ENCODE data around the gene RGS10. TPM values are rescaled to one million over a fixed set of nuclear protein-coding genes. Genes with fewer than 3 reads are reported as not detected.

Gene RGS10
- total RNA-seq, 1 donor = 35.4 TPM

DNA sequence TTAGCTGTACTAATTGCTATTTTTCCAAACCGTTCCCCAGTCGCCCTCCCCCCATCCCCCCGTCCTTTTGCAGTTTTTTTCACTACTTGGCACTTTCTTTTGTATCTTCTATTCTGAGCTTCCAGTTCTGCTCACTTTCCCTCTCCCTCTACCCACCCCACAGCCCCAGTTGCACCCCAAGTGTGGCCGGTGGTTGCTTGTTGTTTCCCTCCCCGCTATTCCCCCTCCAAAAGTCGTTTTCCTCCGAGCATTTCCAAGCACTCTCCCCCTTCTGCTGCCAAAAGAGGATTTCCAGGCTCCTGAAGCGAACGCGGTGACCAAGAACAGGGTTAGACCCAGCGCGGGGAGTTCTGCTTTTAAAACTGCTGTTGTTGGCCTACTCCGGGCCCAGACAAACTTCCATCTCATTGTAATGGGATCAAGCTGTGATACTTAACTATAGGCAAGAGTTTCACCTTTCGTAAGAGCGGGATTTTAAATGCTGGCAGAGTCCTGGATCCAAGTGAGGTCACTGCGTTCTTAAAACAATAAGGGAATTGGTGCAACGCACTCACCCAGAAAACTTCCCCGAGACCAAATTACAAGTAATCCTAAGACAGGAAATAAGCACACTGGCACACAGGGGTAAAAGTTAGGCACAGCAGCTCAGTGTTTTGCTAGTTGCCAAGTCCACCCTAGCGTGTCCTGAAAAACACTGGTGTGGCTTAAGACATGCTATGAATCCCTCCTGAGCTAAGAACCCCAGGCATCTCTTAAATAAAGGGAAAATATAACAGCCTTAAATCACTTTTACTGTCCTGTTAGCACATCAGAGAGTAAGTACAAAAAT lies 1.5 kb upstream of the RGS10 start:
- peak; percentile 48 for DNase-seq (ENCODE audit: low read depth)
- H3K4me3 ChIP-seq (ENCODE audit: low read depth, low read length) = peak overlapping the region; percentile 83
- no peak for TF ChIP-seq CTCF (IDR thresholded peaks at IDR 0.05; ENCODE audit: insufficient read depth, low read depth, low read length)

DNA sequence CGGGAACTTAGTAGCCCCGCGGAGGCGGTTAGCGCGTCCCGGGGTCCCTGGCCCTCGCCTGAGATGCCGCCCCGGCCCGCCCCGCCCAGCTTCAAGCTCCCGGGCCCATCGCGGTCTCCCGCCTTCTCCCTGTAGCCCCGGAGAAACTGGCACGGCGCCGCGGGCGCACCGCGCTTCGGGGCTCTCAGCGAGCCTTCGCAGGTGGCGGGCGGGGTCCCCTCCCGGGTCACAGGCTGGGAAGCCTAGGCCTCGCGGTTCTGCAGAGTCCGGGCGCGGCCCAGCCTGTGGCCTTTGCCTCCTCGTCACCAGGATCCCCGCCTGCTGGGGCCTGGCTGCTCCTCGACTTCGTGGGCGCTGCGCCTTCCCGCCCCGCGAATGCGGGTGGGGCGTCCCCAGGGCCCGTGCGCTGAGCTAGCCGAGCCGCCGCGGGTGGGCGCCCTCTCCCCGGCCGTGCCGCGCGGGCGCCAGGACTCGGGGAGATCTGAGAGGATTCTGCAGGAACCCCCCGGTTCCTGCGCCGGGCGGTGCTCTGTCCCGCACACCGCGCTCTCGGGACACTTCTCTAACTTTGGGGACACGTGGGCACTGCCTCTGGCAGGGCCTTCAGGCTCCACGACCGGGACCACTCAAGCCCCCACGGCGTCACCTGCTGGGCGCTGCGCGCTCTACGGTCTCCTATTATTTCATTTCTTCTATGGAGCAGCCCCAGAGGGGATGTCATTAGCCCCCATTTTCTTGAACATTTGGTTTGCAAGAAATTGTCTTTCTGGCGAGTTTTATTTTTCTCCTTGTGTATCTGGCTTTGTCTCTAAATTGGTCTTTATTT lies 682 bp upstream of the RGS10 start:
- peak overlapping the region; percentile 83 for H3K4me3 ChIP-seq (ENCODE audit: low read depth, low read length)
- DNase-seq (ENCODE audit: low read depth) = peak; percentile 55
- peak; percentile 64 for TF ChIP-seq CTCF (IDR thresholded peaks at IDR 0.05; ENCODE audit: insufficient read depth, low read depth, low read length)

DNA sequence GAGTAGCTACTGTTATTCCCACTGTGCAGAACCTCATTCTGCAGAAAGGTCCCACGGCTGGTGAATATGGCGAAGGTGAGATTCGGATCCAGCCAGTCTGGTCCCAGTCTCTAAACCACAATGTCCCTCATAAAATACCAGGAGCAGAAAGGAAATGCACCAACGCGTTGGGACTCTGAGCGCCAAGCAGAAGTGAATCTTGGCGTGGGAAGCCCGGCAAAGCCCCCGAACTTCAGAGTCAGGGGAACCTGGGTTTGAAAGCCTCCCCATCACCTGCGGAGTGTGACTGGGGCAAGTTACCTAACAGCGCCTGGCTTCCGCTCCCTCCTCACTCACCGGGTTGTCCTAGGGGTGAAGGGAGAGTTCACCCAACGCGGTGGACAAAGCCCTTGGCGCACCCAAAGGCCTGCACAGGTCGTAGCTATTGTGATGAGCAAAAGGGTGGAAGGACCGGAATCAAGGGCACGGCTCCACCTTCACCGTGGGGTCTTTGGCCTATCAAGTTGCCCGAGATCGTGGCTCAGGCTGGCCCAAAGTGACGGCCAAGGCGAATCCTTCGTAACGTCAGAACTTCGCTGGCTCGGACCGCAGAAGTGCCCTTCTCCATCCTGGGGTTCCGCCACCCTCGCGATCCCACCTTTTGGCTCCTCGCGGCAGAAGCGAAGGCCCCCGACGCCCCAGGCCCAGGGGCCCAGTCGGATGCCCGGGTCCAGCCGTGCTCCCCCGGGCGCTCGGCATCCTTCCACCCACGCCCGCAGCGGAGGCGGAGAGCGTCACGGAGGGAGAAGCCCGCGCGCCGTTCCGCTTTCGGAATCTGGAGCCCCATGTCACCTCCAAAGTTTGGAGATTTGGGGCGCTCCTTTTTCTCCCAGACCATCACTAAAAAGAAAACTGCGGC lies 811 bp downstream of the RGS10 start:
- DNase-seq (ENCODE audit: low read depth) = no peak
- peak overlapping the region; percentile 83 for H3K4me3 ChIP-seq (ENCODE audit: low read depth, low read length)
- no peak for TF ChIP-seq CTCF (IDR thresholded peaks at IDR 0.05; ENCODE audit: insufficient read depth, low read depth, low read length)

GRCh38 chr10:119541046-119541445 lies 1.5 kb downstream of the RGS10 start:
- peak overlapping the region; percentile 83 for H3K4me3 ChIP-seq (ENCODE audit: low read depth, low read length)
- DNase-seq (ENCODE audit: low read depth) = no peak
- no peak for TF ChIP-seq CTCF (IDR thresholded peaks at IDR 0.05; ENCODE audit: insufficient read depth, low read depth, low read length)

GRCh38 chr10:119540038-119540437 lies 2.5 kb downstream of the RGS10 start:
- TF ChIP-seq CTCF (IDR thresholded peaks at IDR 0.05; ENCODE audit: insufficient read depth, low read depth, low read length) = no peak
- no peak overlapping the region for H3K4me3 ChIP-seq (ENCODE audit: low read depth, low read length)
- no peak for DNase-seq (ENCODE audit: low read depth)

DNA sequence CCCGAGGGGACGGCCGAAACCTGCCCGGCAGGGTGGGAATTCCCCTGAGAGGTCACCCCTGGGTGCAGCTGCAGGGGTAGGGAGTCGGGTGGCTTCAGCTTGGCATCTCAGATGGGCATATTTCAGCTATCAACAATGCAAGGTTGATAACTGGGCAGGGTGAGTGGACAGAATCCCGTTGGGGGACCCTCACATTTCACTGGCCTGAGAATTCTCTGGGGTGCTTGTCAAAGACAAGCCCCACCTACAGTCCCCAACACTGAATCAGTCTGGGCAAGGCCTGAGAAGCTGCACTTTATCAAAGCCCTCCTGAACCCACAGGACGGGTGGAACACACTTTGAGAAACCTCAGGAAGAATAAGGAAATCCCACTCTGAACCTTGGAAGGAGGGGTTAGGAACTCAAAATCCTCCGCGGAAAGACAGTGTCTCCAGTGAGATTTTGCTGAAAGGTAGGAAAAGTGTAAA lies 3.1 kb downstream of the RGS10 start:
- no peak for DNase-seq (ENCODE audit: low read depth)
- H3K4me3 ChIP-seq (ENCODE audit: low read depth, low read length) = no peak overlapping the region
- no peak for TF ChIP-seq CTCF (IDR thresholded peaks at IDR 0.05; ENCODE audit: insufficient read depth, low read depth, low read length)

Measured in fibroblast of villous mesenchyme (primary cell).